ENCODE results near the gene CD248. TPM values are rescaled to one million over a fixed set of nuclear protein-coding genes. Genes with fewer than 3 reads are reported as not detected.

The CD248 gene
- total RNA-seq, 6 experiments from 2014 or later = 437 to 739 (median 687) TPM

DNA sequence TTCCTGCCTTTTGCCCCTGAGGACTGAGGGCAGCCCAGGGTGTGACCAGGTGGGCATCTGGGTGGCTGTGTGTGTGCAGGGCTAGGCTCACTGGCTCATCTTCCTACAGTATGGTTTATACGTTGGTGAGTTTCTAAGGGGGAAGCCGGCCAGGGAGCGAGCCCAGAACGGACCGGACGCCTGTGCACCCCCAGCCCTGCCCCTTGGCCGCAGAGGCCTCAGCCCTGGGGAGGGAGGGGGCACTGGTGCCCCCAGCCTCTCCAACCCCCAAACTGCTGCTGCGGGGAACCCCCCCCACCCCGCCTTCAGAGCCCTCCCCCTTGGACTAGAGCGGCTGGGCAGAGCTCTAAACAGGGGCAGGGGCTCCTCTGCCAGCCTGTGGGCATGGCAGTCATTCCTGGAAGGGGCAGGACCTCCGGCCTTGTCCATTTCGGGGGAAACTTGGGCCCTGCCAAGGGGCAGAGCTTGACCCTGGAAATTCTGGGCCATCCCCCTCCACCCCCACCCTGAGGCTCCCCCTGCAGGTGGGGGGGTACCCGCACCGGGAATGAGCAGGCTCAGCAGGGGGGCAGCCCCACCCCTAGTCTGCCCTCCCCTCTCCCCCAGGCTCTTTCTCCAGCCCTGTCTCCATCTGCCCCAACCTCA lies 33.3 kb downstream of the CD248 start:
- Mint-ChIP-seq H3K27me3 (ENCODE audit: insufficient read depth) (peaks cover 9% of the 10 kb centered on the region), H3K4me3 (no peak overlapping the region), H3K36me3 (ENCODE audit: low read depth) (no peaks in the 10 kb centered on the region), H3K9me3 (no peaks in the 10 kb centered on the region), H3K27ac (peak overlapping the region; percentile 51; the same call in 1 of the 2 replicates), H3K4me1 (ENCODE audit: low read depth) (peaks cover 27% of the 10 kb centered on the region)
- DNase-seq = no peak
- TF ChIP-seq, protein P1, sequence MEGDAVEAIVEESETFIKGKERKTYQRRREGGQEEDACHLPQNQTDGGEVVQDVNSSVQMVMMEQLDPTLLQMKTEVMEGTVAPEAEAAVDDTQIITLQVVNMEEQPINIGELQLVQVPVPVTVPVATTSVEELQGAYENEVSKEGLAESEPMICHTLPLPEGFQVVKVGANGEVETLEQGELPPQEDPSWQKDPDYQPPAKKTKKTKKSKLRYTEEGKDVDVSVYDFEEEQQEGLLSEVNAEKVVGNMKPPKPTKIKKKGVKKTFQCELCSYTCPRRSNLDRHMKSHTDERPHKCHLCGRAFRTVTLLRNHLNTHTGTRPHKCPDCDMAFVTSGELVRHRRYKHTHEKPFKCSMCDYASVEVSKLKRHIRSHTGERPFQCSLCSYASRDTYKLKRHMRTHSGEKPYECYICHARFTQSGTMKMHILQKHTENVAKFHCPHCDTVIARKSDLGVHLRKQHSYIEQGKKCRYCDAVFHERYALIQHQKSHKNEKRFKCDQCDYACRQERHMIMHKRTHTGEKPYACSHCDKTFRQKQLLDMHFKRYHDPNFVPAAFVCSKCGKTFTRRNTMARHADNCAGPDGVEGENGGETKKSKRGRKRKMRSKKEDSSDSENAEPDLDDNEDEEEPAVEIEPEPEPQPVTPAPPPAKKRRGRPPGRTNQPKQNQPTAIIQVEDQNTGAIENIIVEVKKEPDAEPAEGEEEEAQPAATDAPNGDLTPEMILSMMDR (IDR thresholded peaks at IDR 0.05) = peak; percentile 54

DNA sequence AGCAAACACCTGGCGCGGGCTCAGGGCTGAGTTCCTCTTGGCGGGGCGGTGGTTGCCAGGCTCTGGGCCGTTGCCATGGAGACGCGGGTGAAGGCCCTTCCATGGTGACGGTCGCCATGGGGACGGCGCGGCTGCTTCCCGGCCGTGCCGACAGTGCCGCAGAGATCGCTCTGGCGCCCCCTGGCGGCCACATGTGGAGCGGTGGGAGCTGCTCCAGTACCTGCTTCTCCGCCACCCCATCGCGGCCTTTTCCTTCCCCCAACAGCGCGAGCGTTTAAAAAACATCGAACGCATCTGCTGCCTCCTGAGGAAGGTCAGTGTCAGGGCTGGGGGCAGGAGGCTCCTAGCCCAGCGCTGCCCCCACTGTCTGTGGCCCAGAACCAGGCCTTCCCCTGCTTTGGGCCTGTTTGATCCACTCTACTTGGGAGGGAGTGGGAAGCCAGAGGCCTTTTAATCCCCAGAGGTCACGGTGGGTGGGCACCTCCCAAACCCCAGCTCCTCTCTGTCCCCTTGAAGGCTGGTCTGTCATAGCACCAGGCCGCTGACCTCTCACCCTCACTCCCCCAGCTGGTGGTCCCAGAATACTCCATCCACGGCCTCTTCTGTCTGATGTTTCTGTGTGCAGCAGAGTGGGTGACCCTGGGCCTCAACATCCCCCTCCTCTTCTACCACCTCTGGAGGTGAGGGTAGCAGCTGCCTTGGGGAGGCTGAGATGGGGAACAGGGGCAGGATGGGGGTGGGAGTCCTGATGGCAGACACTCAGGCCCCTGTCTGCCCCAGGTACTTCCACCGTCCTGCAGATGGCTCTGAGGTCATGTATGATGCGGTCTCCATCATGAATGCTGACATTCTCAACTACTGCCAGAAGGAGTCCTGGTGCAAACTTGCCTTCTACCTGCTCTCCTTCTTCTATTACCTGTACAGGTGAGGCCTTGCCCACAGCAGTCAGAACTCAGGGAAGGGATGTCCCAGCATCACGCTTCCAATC lies 34.1 kb downstream of the CD248 start:
- no peaks in the 10 kb centered on the region for H3K36me3 Mint-ChIP-seq (ENCODE audit: low read depth)
- TF ChIP-seq, protein P1 (IDR thresholded peaks at IDR 0.05) = peak; percentile 100
- H3K4me3 Mint-ChIP-seq = no peak overlapping the region

DNA sequence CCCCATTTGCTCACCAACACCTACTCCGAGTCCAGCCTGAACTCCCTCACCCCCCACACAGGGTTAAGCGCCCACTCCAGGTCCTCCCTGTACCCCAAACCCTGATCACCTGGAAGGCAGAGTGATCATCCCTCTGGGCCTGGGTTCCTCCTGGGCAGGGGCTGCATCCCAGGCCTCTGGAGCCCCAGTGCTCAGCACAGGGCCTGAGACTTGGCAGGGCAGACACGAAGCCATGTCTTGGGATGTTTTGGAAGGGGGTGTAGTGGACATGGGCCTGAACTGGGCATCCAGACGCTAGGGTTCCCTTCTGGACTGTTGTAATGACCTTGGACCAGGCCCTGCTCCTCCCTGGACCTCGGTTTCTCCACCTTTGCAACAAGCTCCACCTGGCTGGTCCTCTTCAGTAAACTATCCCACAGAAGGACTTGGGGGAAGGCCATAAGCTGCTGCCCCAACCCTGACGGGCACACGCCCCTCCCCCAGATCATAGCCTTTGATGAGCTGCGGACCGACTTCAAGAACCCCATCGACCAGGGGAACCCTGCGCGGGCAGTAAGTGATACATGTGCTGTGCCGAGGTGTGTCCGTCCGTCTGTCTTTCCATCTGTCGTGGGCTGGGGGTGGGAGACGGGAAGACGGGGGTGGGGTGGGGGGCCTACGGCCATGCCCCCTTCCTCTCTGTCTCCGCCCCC lies 34.9 kb downstream of the CD248 start:
- Mint-ChIP-seq H3K4me1 (ENCODE audit: low read depth) (peaks cover 18% of the 10 kb centered on the region), H3K4me3 (peak overlapping the region; percentile 18; the same call in 1 of the 2 replicates), H3K27ac (peak overlapping the region; percentile 51), H3K9me3 (no peaks in the 10 kb centered on the region), H3K27me3 (ENCODE audit: insufficient read depth) (peaks cover 8% of the 10 kb centered on the region), H3K36me3 (ENCODE audit: low read depth) (no peaks in the 10 kb centered on the region)
- TF ChIP-seq, protein P1 (IDR thresholded peaks at IDR 0.05) = no peak
- DNase-seq = no peak

More for the DNA sequence above, 34.1 kb downstream of the CD248 start:
- peaks cover 26% of the 10 kb centered on the region for H3K4me1 Mint-ChIP-seq (ENCODE audit: low read depth)
- peaks cover 8% of the 10 kb centered on the region for H3K27me3 Mint-ChIP-seq (ENCODE audit: insufficient read depth)
- peak overlapping the region; percentile 51 for H3K27ac Mint-ChIP-seq
- H3K9me3 Mint-ChIP-seq = no peaks in the 10 kb centered on the region
- peak; percentile 92 for DNase-seq

DNA sequence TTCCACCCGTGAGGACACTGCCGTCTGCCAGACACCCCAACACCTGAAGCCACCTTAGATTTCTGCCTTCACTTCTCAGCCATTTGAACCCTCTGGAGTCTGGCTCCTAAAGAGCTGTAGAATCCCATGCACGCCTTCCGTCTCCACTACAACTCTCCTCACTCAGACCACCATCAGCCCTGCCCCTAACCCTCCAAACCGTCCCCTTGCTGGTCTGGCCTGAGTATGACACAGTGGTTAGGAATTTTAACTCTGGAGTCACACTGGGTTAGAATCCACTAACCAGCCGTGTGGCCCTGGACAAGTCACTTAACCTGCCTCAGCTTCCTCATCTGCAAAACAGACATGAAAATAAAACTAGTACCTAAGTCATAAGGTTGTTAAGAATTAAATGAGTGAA lies 35.8 kb downstream of the CD248 start:
- Mint-ChIP-seq H3K36me3 (ENCODE audit: low read depth) (no peaks in the 10 kb centered on the region), H3K27ac (peak overlapping the region; percentile 51), H3K4me1 (ENCODE audit: low read depth) (peaks cover 16% of the 10 kb centered on the region), H3K4me3 (no peak overlapping the region), H3K9me3 (no peaks in the 10 kb centered on the region), H3K27me3 (ENCODE audit: insufficient read depth) (peaks cover 8% of the 10 kb centered on the region)
- no peak for DNase-seq
- TF ChIP-seq, protein P1 (IDR thresholded peaks at IDR 0.05) = no peak

DNA sequence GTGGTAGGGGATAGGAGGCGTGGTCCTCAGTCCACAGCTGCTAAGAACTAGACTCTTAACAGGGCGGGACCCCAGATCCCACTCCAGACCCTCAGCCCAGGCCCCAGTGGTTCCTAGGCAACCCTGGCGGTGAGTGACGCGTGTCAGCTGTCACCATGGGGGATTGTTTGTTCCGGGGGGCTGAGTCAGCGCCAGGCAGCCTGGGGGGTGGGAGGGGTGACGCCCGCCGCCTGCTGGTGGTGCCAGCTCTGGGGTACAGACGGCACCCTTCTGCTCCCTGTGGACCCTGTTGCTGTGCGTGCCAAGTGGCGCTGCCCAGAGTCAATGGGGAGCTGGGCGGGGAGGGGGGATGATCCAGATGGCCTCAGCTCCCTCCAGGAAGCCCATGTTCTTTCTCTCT lies 36.4 kb downstream of the CD248 start:
- Mint-ChIP-seq H3K9me3 (no peaks in the 10 kb centered on the region), H3K36me3 (ENCODE audit: low read depth) (no peaks in the 10 kb centered on the region), H3K27me3 (ENCODE audit: insufficient read depth) (peaks cover 8% of the 10 kb centered on the region), H3K4me3 (no peak overlapping the region), H3K4me1 (ENCODE audit: low read depth) (peaks cover 16% of the 10 kb centered on the region), H3K27ac (no peak overlapping the region; the same call in 1 of the 2 replicates)
- DNase-seq = no peak
- TF ChIP-seq, protein P1 (IDR thresholded peaks at IDR 0.05) = peak; percentile 44

Data from HFFc6 (cell line).